Adrenal gland (tissue), 5 donors: ENCODE measurements around the gene RGS6.

Source experiments
- CTCF ChIP-seq, 6 experiments: fragments of 450-650 bp in 4 of 6; fragments of 200-600 bp in 2 of 6; sonication (generic) in 1 of 6; IDR thresholded peaks; 1 replicate in 5 of 6; 2 replicates in 1 of 6; pipeline versions ENCODE4 v1.5.1 to v1.8.0; 2016 to 2021; ENCODE audit warnings: antibody characterized with exemption in 6 of 6, mild to moderate bottlenecking in 2 of 6, moderate library complexity in 1 of 6
- POLR2A ChIP-seq, 2 donors: fragments of 450-650 bp; IDR thresholded peaks; one replicate each; pipeline ENCODE4 v1.6.1; 2017; ENCODE audit warnings: antibody characterized with exemption in 2 of 2, mild to moderate bottlenecking in 2 of 2, moderate library complexity in 1 of 2
- donor health status: DM: no; HTN: no; CAD: no.

- no peak for TF ChIP-seq CTCF (IDR thresholded peaks at IDR 0.05)
- no peak for TF ChIP-seq POLR2A (IDR thresholded peaks at IDR 0.05)
Observed at GRCh38 chr14:72528863-72529175, 596.6 kb downstream of the RGS6 start.
